Fibroblast of lung (primary cell): ENCODE measurements around the gene FCRLB. TPM values are rescaled to one million over a fixed set of nuclear protein-coding genes. Genes with fewer than 3 reads are reported as not detected.

Experiments
- DNase-seq, 2 donors: peaks; one replicate each; pipeline versions ENCODE4 v3.0.0 to v3.0.0-alpha.2; 2010; ENCODE audit warnings: low read depth in 2 of 2
- H2AFZ ChIP-seq: 2 replicates; pipeline ENCODE4 v1.5.1; 2012; ENCODE audit warnings: low read length, control low read depth, inconsistent platforms
- H3K27ac ChIP-seq: 2 replicates; pipeline ENCODE4 v1.5.1; 2011; ENCODE audit warnings: low read length, control low read depth; ENCODE audit not compliant: insufficient read depth
- H3K27me3 ChIP-seq: 2 replicates; pipeline ENCODE4 v1.5.1; 2011; ENCODE audit warnings: mild to moderate bottlenecking, low read length; ENCODE audit not compliant: control insufficient read depth, insufficient read depth
- H3K36me3 ChIP-seq: 2 replicates; pipeline ENCODE4 v1.5.1; 2011; ENCODE audit warnings: low read length; ENCODE audit not compliant: control insufficient read depth, insufficient read depth
- H3K4me1 ChIP-seq: 2 replicates; pipeline ENCODE4 v1.5.1; 2011; ENCODE audit warnings: low read length; ENCODE audit not compliant: control insufficient read depth, insufficient read depth; ENCODE audit errors: extremely low read depth
- H3K4me2 ChIP-seq: 2 replicates; pipeline ENCODE4 v1.5.1; 2011; ENCODE audit warnings: low read length, control low read depth; ENCODE audit not compliant: insufficient read depth; ENCODE audit errors: extremely low read depth
- H3K4me3 ChIP-seq, 4 experiments: fragments of 200-600 bp in 1 of 4; sonication (generic) in 1 of 4; replicated peaks in 1 of 4; 2 replicates each; pipeline ENCODE4 v1.5.1; 2011 to 2016; ENCODE audit warnings: low read length in 4 of 4, low read depth in 3 of 4, mild to moderate bottlenecking in 3 of 4, control low read depth in 2 of 4, inconsistent platforms in 1 of 4, mixed read lengths in 1 of 4; ENCODE audit not compliant: insufficient read depth in 1 of 4; ENCODE audit errors: control extremely low read depth in 1 of 4
- H3K79me2 ChIP-seq: 2 replicates; pipeline ENCODE4 v1.5.1; 2012; ENCODE audit warnings: mild to moderate bottlenecking, low read length, inconsistent platforms; ENCODE audit not compliant: control insufficient read depth, insufficient read depth
- H3K9ac ChIP-seq: 2 replicates; pipeline ENCODE4 v1.5.1; 2011; ENCODE audit warnings: mild to moderate bottlenecking, low read length, control low read depth; ENCODE audit not compliant: insufficient read depth
- H3K9me3 ChIP-seq: 2 replicates; pipeline ENCODE4 v1.5.1; 2012; ENCODE audit warnings: low read depth, low read length; ENCODE audit not compliant: control insufficient read depth, insufficient read depth
- H4K20me1 ChIP-seq: 2 replicates; pipeline ENCODE4 v1.5.1; 2011; ENCODE audit warnings: low read length; ENCODE audit not compliant: control insufficient read depth, insufficient read depth; ENCODE audit errors: extremely low read depth
- EZH2 ChIP-seq: IDR thresholded peaks from 2 replicates; pipeline ENCODE4 v1.5.1; 2012; ENCODE audit warnings: low read length, control low read depth, mild to moderate bottlenecking; ENCODE audit errors: missing control alignments
- polyA plus RNA-seq, 2 donors: library from polyadenylated mRNA; depleted of rRNA in 1 of 2; stranded (reverse) in 1 of 2; unstranded in 1 of 2; fragments of >200 nt; gene quantifications; 2 replicates each; pipeline ENCODE4 v1.2.1, GENCODE V29; 2011 to 2012; ENCODE audit warnings: missing spikeins in 1 of 2
- total RNA-seq: library from RNA; depleted of rRNA; stranded (reverse); fragments of >200 nt; gene quantifications from 2 replicates; pipeline ENCODE4 v1.2.1, GENCODE V29; 2014
- TF ChIP-seq, protein P1 (sequence below), 2 donors: IDR thresholded peaks in 1 of 2; conservative IDR thresholded peaks in 1 of 2; 1 replicate in 1 of 2; 2 replicates in 1 of 2; pipeline ENCODE4 v1.5.1; 2011 to 2012; ENCODE audit warnings: low read length in 2 of 2, control low read depth in 1 of 2, inconsistent platforms in 1 of 2, low read depth in 1 of 2, mild to moderate bottlenecking in 1 of 2

The FCRLB gene
- total and polyA plus RNA-seq, 2 donors (not counting 1 experiment from before 2014, with no cell fraction given): 0.45 to 1.2 TPM

- Histone ChIP-seq H3K9me3 (no peaks in the 10 kb centered on the region), H3K4me1 (peaks cover 7% of the 10 kb centered on the region), H3K27me3 (no peaks in the 10 kb centered on the region), H3K27ac (no peak overlapping the region), H2AFZ (no peak overlapping the region), H4K20me1 (no peaks in the 10 kb centered on the region), H3K4me2 (no peak overlapping the region), H3K4me3 (no peak overlapping the region), H3K36me3 (no peaks in the 10 kb centered on the region), H3K9ac (no peak overlapping the region), H3K79me2 (no peaks in the 10 kb centered on the region)
- TF ChIP-seq, protein P1, sequence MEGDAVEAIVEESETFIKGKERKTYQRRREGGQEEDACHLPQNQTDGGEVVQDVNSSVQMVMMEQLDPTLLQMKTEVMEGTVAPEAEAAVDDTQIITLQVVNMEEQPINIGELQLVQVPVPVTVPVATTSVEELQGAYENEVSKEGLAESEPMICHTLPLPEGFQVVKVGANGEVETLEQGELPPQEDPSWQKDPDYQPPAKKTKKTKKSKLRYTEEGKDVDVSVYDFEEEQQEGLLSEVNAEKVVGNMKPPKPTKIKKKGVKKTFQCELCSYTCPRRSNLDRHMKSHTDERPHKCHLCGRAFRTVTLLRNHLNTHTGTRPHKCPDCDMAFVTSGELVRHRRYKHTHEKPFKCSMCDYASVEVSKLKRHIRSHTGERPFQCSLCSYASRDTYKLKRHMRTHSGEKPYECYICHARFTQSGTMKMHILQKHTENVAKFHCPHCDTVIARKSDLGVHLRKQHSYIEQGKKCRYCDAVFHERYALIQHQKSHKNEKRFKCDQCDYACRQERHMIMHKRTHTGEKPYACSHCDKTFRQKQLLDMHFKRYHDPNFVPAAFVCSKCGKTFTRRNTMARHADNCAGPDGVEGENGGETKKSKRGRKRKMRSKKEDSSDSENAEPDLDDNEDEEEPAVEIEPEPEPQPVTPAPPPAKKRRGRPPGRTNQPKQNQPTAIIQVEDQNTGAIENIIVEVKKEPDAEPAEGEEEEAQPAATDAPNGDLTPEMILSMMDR (conservative IDR thresholded peaks at IDR 0.05 in 1 of 2, IDR thresholded peaks at IDR 0.05 in 1 of 2; ENCODE audit: low read depth in 1 of 2, low read length in 2 of 2): no peak
- no peak for TF ChIP-seq EZH2
- DNase-seq: no peak
These were observed 19.1 kb upstream of the FCRLB start for GRCh38 chr1:161702250-161702649.

DNA sequence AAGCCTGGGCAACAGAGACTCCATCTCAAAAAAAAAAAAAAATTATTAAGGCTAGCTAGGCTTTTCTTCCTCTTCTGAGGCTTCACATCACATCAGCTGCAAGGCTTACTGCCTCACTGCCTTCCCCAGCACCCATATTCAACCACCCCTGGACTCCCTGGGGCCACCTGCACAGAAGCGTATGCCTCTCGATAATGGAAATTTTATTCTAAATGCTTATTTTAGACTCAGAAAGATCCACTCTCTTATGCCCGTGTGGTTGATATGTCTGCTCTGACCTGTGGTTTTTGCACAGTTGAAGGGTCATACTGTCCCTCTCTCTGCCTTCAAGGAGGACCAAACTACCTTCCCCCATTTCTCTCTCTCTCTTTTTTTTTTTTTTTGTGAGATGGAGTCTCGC lies 15.8 kb upstream of the FCRLB start:
- Histone ChIP-seq H4K20me1 (no peaks in the 10 kb centered on the region), H3K36me3 (no peaks in the 10 kb centered on the region), H3K27me3 (no peaks in the 10 kb centered on the region), H3K4me2 (no peak overlapping the region), H3K9me3 (no peaks in the 10 kb centered on the region), H3K9ac (no peak overlapping the region), H3K79me2 (no peaks in the 10 kb centered on the region), H3K4me3 (no peak overlapping the region), H3K4me1 (peaks cover 7% of the 10 kb centered on the region), H2AFZ (no peak overlapping the region), H3K27ac (peak overlapping the region; percentile 81)
- DNase-seq: no peak
- TF ChIP-seq, protein P1 (conservative IDR thresholded peaks at IDR 0.05 in 1 of 2, IDR thresholded peaks at IDR 0.05 in 1 of 2; ENCODE audit: low read depth in 1 of 2, low read length in 2 of 2): no peak
- no peak for TF ChIP-seq EZH2

- H4K20me1 ChIP-seq: no peaks in the 10 kb centered on the region
These were observed 15.2 kb upstream of the FCRLB start for GRCh38 chr1:161706113-161706481.

More at GRCh38 chr1:161706113-161706481, 15.2 kb upstream of the FCRLB start:
- Histone ChIP-seq H3K4me1 (peaks cover 7% of the 10 kb centered on the region), H3K27me3 (no peaks in the 10 kb centered on the region), H3K4me3 (no peak overlapping the region), H3K9ac (no peak overlapping the region), H3K27ac (peak overlapping the region; percentile 81), H3K36me3 (no peaks in the 10 kb centered on the region), H3K4me2 (peak overlapping the region; percentile 21), H2AFZ (peak overlapping the region; percentile 68), H3K79me2 (no peaks in the 10 kb centered on the region), H3K9me3 (no peaks in the 10 kb centered on the region)
- no peak for TF ChIP-seq EZH2
- TF ChIP-seq, protein P1 (conservative IDR thresholded peaks at IDR 0.05 in 1 of 2, IDR thresholded peaks at IDR 0.05 in 1 of 2; ENCODE audit: low read depth in 1 of 2, low read length in 2 of 2): no peak
- peak in 1 of 2 donors; percentile 78 for DNase-seq
